ENCODE measurements around the gene SLC7A8.

The SLC7A8 gene

GRCh38 chr14:23136566-23137133 lies 46.8 kb downstream of the SLC7A8 start:
- no peak for TF ChIP-seq SIN3A (IDR thresholded peaks at IDR 0.05; ENCODE audit: borderline replicate concordance, insufficient read depth, low read length)
- no peak for TF ChIP-seq TAF1 (IDR thresholded peaks at IDR 0.05; ENCODE audit: borderline replicate concordance, insufficient read depth, low read length)
- TF ChIP-seq POLR2AphosphoS5 (IDR thresholded peaks at IDR 0.05; ENCODE audit: low read depth, low read length), result no peak

- no peak for TF ChIP-seq FOXP2 (optimal IDR thresholded peaks at IDR 0.05; ENCODE audit: borderline replicate concordance, extremely low read depth, extremely low read length, insufficient read depth)
- TF ChIP-seq TAF1 (IDR thresholded peaks at IDR 0.05; ENCODE audit: borderline replicate concordance, insufficient read depth, low read length), result no peak
- TF ChIP-seq REST (IDR thresholded peaks at IDR 0.05; ENCODE audit: insufficient read depth in 1 of 2, low read depth in 2 of 2, low read length in 2 of 2), result no peak
- TF ChIP-seq POLR2AphosphoS5 (IDR thresholded peaks at IDR 0.05; ENCODE audit: low read depth, low read length), result no peak
- TF ChIP-seq SIN3A (IDR thresholded peaks at IDR 0.05; ENCODE audit: borderline replicate concordance, insufficient read depth, low read length), result no peak
These were observed 50.5 kb downstream of the SLC7A8 start for GRCh38 chr14:23132970-23133369.

GRCh38 chr14:23131482-23131881 lies 52.0 kb downstream of the SLC7A8 start:
- TF ChIP-seq FOXP2 (optimal IDR thresholded peaks at IDR 0.05; ENCODE audit: borderline replicate concordance, extremely low read depth, extremely low read length, insufficient read depth) (no peak), SIN3A (IDR thresholded peaks at IDR 0.05; ENCODE audit: borderline replicate concordance, insufficient read depth, low read length) (no peak), TAF1 (IDR thresholded peaks at IDR 0.05; ENCODE audit: borderline replicate concordance, insufficient read depth, low read length) (no peak), REST (IDR thresholded peaks at IDR 0.05; ENCODE audit: insufficient read depth in 1 of 2, low read depth in 2 of 2, low read length in 2 of 2) (no peak), POLR2AphosphoS5 (IDR thresholded peaks at IDR 0.05; ENCODE audit: low read depth, low read length) (no peak)

- no peak for TF ChIP-seq SIN3A (IDR thresholded peaks at IDR 0.05; ENCODE audit: borderline replicate concordance, insufficient read depth, low read length)
- TF ChIP-seq TAF1 (IDR thresholded peaks at IDR 0.05; ENCODE audit: borderline replicate concordance, insufficient read depth, low read length), result no peak
- no peak for TF ChIP-seq REST (IDR thresholded peaks at IDR 0.05; ENCODE audit: insufficient read depth in 1 of 2, low read depth in 2 of 2, low read length in 2 of 2)
- no peak for TF ChIP-seq FOXP2 (optimal IDR thresholded peaks at IDR 0.05; ENCODE audit: borderline replicate concordance, extremely low read depth, extremely low read length, insufficient read depth)
- no peak for TF ChIP-seq POLR2AphosphoS5 (IDR thresholded peaks at IDR 0.05; ENCODE audit: low read depth, low read length)
These were observed 52.6 kb downstream of the SLC7A8 start for GRCh38 chr14:23130871-23131270.

GRCh38 chr14:23129759-23130316 lies 53.6 kb downstream of the SLC7A8 start:
- TF ChIP-seq TAF1 (IDR thresholded peaks at IDR 0.05; ENCODE audit: borderline replicate concordance, insufficient read depth, low read length), result no peak
- no peak for TF ChIP-seq POLR2AphosphoS5 (IDR thresholded peaks at IDR 0.05; ENCODE audit: low read depth, low read length)
- TF ChIP-seq REST (IDR thresholded peaks at IDR 0.05; ENCODE audit: insufficient read depth in 1 of 2, low read depth in 2 of 2, low read length in 2 of 2), result no peak
- TF ChIP-seq SIN3A (IDR thresholded peaks at IDR 0.05; ENCODE audit: borderline replicate concordance, insufficient read depth, low read length), result no peak
- no peak for TF ChIP-seq FOXP2 (optimal IDR thresholded peaks at IDR 0.05; ENCODE audit: borderline replicate concordance, extremely low read depth, extremely low read length, insufficient read depth)

Data from PFSK-1 (cell line).